HFF-Myc (cell line): Measurements from ENCODE around the gene ZNF24.

ENCODE experiments used
- DNase-seq: peaks from one replicate; pipeline ENCODE4 v3.0.0-alpha.2; 2011; ENCODE audit warnings: low read depth; ENCODE audit errors: extremely low read depth
- H3K4me3 ChIP-seq: replicated peaks from 2 replicates; pipeline ENCODE4 v1.5.1; 2011; ENCODE audit warnings: low read depth, mild to moderate bottlenecking, control low read depth, low read length
- TF ChIP-seq, protein P1 (sequence below): IDR thresholded peaks from 2 replicates; pipeline ENCODE4 v1.5.1; 2012; ENCODE audit warnings: mild to moderate bottlenecking, low read depth, low read length, control low read depth; ENCODE audit errors: missing control alignments

ZNF24 gene

DNA sequence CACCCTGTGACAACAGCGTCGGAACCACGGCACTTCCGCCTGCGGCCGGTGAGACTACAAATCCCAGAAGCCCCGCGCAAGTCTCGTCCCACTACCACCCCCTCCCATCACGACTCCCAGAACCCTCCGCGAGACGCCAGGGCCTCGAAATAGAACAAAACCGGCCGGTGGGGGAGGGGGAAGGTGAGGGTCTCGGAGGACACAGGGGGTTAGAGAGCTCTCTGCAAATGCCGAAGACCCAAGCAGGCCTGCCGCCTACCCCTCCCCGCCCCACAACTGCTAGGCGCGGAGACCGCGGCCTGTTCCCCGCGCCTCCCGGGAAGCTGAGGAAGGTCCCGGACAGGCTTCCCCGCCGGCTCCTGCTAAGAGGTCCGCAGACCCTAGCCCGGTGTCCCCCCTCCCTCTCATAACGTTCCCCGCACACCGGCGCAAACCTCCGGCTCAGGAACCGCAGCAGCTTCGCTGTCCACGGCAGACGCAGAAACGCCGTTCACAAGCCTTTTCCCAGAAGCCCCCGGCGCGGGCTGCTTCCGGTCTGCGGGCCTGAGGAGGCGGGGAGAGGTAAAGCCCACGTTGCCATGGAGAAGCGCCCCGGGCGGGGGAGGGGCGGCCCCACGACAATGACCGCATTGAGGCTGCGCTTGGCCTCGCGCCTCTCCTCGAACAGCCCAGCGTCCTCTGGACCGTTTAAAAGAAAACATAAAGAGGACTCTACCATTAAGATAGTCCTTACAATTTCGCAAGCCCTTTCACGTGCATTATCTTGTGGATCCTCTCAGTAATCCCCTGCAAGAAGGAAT is at the start of gene ZNF24:
Gene ZNF24, minus strand, starts transcription at position 485 of the 800 bp plus-strand sequence. CDS start 3,770 bp downstream, outside the sequence.
- TF ChIP-seq, protein P1, sequence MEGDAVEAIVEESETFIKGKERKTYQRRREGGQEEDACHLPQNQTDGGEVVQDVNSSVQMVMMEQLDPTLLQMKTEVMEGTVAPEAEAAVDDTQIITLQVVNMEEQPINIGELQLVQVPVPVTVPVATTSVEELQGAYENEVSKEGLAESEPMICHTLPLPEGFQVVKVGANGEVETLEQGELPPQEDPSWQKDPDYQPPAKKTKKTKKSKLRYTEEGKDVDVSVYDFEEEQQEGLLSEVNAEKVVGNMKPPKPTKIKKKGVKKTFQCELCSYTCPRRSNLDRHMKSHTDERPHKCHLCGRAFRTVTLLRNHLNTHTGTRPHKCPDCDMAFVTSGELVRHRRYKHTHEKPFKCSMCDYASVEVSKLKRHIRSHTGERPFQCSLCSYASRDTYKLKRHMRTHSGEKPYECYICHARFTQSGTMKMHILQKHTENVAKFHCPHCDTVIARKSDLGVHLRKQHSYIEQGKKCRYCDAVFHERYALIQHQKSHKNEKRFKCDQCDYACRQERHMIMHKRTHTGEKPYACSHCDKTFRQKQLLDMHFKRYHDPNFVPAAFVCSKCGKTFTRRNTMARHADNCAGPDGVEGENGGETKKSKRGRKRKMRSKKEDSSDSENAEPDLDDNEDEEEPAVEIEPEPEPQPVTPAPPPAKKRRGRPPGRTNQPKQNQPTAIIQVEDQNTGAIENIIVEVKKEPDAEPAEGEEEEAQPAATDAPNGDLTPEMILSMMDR = no peak
- DNase-seq = peak; percentile 59
- H3K4me3 ChIP-seq = peak within 1 kb of the TSS; percentile 94

DNA sequence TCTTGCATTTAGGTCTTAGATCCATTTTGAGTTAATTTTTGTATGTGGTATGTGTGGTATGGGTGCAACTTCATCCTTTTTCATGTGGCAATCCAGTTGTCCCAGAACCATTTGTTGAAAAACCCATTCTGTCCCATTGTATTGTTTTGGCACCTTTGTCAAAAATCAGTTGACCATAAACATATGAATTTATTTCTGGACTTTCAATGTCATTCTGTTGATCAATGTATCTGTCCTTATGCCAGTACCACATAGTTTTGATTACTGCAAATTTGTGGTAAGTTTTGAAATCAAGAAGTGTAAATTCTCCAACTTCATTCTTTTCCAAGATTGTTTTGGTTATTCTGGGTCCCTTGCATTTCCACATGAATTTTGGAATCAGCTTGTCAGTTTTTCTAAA is 49.5 kb upstream of the ZNF24 start:
- TF ChIP-seq, protein P1 = no peak
- no peak overlapping the region for H3K4me3 ChIP-seq
- no peak for DNase-seq

DNA sequence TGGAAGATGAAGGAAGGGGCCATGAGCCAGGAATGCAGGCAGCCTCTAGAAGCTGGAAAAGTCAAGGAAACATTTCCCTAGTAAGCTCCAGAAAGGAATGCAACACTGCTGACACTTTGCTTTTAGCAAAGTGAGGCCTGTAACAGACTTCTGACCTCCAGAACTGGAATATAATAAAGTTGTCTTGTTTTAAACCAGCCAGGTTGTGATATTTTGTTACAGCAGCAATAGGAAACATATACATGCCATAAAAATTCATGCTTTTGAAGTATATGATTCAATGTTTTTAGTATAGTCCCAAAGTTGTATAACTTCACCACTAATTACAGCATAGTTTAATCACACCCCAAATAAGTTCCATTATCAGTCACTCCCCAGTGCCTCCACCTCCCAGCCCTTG is 48.2 kb upstream of the ZNF24 start:
- no peak overlapping the region for H3K4me3 ChIP-seq
- DNase-seq = no peak
- TF ChIP-seq, protein P1 = no peak

DNA sequence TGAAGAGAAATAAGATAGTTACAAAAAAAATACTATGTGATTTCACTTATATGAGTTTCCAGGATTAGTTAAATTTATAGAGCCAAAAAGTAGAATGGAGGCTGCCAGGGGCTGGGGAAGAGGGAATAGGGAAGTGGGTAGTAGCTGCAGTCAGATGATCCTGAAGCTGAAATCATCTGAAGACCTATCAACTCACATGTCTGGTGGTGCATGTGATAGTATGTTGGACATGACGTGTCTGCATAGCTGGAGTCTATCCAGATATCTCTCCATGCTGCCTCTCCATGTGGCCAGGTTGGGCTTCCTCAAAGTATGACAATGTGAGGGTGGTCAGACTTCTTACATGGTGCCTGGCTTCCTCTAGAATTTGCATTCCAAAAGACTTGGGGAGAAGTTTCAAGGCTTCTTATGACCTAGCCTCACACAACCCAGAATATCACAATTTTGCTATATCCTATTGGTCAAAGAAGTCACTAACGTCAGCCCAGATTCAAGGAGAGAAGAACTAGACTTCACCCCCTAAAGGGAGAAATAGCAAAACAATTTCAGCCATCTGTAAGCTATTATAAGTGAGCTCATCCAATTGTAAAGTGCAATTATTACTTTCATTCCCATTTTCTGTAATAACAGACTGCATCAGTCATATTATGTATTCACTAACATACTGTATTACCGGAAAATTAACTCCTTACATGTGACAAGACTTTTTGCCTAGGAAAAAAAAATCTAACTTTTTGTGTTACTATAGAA is 46.9 kb upstream of the ZNF24 start:
- DNase-seq = no peak
- TF ChIP-seq, protein P1 = no peak
- no peak overlapping the region for H3K4me3 ChIP-seq

DNA sequence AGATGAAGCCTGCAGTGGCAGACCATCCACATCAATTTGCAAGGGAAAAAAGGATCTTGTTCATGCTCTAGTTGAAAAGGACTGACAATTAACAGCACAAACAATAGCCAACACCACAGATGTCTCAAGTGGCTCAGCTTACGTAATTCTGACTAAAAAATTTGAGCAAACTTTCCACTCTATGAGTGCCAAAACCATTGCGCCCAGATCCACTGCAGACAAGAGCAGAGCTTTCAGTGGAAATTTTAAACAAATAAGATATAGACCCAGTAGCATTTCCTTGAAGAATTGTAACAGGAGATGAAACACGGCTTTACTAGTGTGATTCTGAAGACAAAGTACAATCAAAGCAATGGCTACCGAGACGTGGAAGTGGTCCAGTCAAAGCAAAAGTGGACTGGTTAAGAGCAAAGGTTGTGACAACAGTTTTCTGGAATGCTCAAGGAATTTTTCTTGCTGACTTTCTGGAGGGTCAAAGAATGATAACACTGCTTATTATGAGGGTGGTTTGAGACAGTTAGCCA is 44.9 kb upstream of the ZNF24 start:
- TF ChIP-seq, protein P1 = no peak
- H3K4me3 ChIP-seq = no peak overlapping the region
- no peak for DNase-seq

DNA sequence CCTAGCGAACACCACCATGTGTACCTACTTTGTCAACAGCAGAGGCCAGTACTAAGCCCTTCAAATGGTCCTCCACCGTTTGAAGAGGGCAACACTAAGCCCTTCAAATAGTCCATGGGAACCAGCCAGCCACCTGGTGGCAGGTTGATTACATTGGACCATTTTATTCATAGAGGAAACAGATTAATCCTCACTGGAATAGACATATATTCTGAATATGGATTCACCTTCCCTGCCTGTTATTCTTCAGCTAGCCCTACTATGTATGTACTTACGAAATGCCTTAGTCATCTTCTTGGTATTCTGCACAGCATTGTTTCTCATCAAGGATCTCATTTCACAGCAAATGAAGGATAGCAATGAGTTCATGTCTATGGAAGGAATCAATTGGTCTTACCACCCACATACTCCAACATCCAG is 42.9 kb upstream of the ZNF24 start:
- DNase-seq = no peak
- TF ChIP-seq, protein P1 = no peak
- no peak overlapping the region for H3K4me3 ChIP-seq
